ENCODE results near the gene MAP2K6.

MAP2K6 gene

DNA sequence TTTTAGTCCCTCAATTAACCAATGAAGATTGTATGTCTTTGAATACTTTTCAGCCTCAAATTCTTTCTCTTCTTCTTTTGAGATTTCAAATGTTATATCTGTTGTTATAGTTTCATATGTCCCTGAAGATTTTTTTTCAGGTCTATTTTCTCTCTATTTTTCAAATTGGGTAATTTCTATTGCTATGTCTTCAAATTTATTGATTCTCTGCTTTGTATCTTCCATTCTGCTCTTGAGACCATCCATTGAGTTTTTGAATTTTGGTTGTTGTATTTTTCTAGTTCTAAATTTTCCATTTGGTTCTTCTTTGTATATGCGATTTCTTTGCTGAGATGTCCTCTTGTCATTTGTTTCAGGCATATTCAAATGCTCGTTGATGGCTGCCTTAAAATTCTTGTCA lies 26.7 kb downstream of the MAP2K6 start:
- Histone ChIP-seq H3K27me3 (ENCODE audit: control insufficient read depth, insufficient read depth, low read length) (no peaks in the 10 kb centered on the region), H3K27ac (ENCODE audit: low read length) (no peak overlapping the region), H3K4me3 (ENCODE audit: low read length) (no peak overlapping the region), H3K4me1 (ENCODE audit: control insufficient read depth, insufficient read depth, low read length) (no peaks in the 10 kb centered on the region), H3K36me3 (ENCODE audit: control insufficient read depth, insufficient read depth, low read length) (no peaks in the 10 kb centered on the region), H3K9me3 (ENCODE audit: control insufficient read depth, insufficient read depth, low read length) (no peaks in the 10 kb centered on the region)
- WGBS (ENCODE audit: insufficient coverage, insufficient read length) = no CpG with 5 or more reads among the region's 2 CpGs
- DNase-seq (ENCODE audit: low read depth, low spot score) = no peak

DNA sequence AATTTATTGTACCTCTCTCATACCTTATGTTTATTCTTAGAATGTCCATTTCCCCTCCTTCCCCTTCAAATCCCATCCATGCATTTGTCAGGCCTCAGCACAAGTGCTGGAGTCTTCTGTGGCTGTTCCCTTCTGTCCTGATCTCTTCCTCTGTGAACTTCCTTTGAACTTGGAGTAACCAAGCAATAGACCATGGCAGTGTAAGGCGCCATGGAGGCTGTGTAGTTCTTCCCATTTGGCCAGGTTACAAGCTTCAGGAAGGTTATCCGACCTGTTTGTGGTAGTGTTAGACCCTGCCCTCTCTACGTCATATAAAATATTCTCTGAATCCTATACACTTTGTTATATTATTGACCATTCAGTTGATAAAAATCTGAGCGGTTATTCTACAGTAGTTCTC lies 28.6 kb downstream of the MAP2K6 start:
- peaks cover 4% of the 10 kb centered on the region; the same call in 1 of the 2 replicates for H3K4me1 ChIP-seq (ENCODE audit: control insufficient read depth, insufficient read depth, low read length)
- WGBS (ENCODE audit: insufficient coverage, insufficient read length) = no CpG with 5 or more reads among the region's 4 CpGs
- no peaks in the 10 kb centered on the region for H3K27me3 ChIP-seq (ENCODE audit: control insufficient read depth, insufficient read depth, low read length)
- no peak overlapping the region for H3K4me3 ChIP-seq (ENCODE audit: low read length)
- H3K27ac ChIP-seq (ENCODE audit: low read length) = no peak overlapping the region
- no peaks in the 10 kb centered on the region for H3K9me3 ChIP-seq (ENCODE audit: control insufficient read depth, insufficient read depth, low read length)
- no peak for DNase-seq (ENCODE audit: low read depth, low spot score)
- no peaks in the 10 kb centered on the region for H3K36me3 ChIP-seq (ENCODE audit: control insufficient read depth, insufficient read depth, low read length)

DNA sequence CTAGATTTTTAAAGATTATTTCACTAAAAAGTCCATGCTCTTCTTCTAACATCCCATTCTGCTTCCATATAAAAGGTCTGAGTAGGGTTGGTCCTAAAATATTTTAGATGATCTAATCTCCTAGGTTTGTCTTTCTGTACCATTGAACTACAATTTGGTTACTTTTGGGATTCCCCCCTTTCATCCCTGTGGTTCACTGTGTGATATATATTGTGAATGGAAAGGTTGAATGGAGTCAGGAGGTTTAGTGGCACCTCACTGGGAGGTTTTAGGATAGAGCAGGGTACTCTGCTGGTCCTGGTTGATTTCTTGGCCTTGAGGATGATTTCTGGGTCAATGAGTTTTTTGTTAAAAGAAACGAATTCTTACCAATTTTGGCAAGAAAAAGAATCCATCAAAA lies 29.5 kb downstream of the MAP2K6 start:
- no CpG with 5 or more reads among the region's 1 CpG for WGBS (ENCODE audit: insufficient coverage, insufficient read length)
- Histone ChIP-seq H3K4me3 (ENCODE audit: low read length) (no peak overlapping the region), H3K4me1 (ENCODE audit: control insufficient read depth, insufficient read depth, low read length) (peaks cover 4% of the 10 kb centered on the region; the same call in 1 of the 2 replicates), H3K9me3 (ENCODE audit: control insufficient read depth, insufficient read depth, low read length) (no peaks in the 10 kb centered on the region), H3K27ac (ENCODE audit: low read length) (no peak overlapping the region), H3K36me3 (ENCODE audit: control insufficient read depth, insufficient read depth, low read length) (no peaks in the 10 kb centered on the region), H3K27me3 (ENCODE audit: control insufficient read depth, insufficient read depth, low read length) (no peaks in the 10 kb centered on the region)
- DNase-seq (ENCODE audit: low read depth, low spot score) = no peak

DNA sequence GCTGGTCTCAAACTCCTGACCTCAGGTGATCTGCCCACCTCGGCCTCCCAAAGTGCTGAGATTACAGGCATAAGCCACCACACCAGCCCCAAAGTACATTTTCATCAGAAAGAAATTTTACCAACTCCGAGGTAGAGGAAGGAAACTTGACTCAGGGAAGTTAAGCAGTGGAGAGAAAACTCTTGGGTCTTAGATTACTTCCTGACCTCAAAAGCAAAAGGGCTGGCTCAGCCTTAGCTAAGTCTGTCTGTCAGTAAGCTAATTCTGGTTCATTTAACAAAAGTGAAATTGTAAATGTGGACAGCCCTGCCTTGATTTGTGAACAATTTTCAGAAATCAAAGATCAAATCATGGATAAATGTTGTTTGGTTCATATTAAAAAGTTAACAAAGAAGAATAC lies 30.6 kb downstream of the MAP2K6 start:
- no CpG with 5 or more reads among the region's 2 CpGs for WGBS (ENCODE audit: insufficient coverage, insufficient read length)
- Histone ChIP-seq H3K36me3 (ENCODE audit: control insufficient read depth, insufficient read depth, low read length) (no peaks in the 10 kb centered on the region), H3K27ac (ENCODE audit: low read length) (no peak overlapping the region), H3K27me3 (ENCODE audit: control insufficient read depth, insufficient read depth, low read length) (no peaks in the 10 kb centered on the region), H3K4me1 (ENCODE audit: control insufficient read depth, insufficient read depth, low read length) (peaks cover 4% of the 10 kb centered on the region; the same call in 1 of the 2 replicates), H3K4me3 (ENCODE audit: low read length) (no peak overlapping the region), H3K9me3 (ENCODE audit: control insufficient read depth, insufficient read depth, low read length) (no peaks in the 10 kb centered on the region)
- no peak for DNase-seq (ENCODE audit: low read depth, low spot score)

DNA sequence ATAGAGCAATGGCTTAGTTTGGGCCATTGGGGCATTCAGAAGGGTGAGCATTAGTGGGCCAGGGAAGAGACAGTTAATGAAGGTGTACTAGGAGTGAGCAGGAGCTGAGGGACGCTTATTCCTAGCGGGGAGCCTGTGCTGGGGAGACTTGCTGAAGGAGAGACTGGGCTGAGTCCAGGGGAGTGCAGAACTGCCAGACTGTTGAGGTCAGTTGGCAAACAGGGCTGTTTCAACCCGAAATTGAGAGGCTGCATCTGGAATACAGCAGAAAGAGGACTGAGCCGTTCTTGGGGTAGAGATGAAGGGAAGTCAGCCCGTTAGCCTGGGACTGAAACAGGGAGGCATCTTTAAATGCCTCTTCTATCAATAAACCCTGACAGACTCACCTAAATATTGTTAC lies 33.2 kb downstream of the MAP2K6 start:
- peaks cover 9% of the 10 kb centered on the region for H3K4me1 ChIP-seq (ENCODE audit: control insufficient read depth, insufficient read depth, low read length)
- WGBS (ENCODE audit: insufficient coverage, insufficient read length) = no CpG with 5 or more reads among the region's 5 CpGs
- peak overlapping the region; percentile 27 for H3K27ac ChIP-seq (ENCODE audit: low read length)
- H3K36me3 ChIP-seq (ENCODE audit: control insufficient read depth, insufficient read depth, low read length) = no peaks in the 10 kb centered on the region
- DNase-seq (ENCODE audit: low read depth, low spot score) = no peak
- H3K27me3 ChIP-seq (ENCODE audit: control insufficient read depth, insufficient read depth, low read length) = no peaks in the 10 kb centered on the region
- H3K9me3 ChIP-seq (ENCODE audit: control insufficient read depth, insufficient read depth, low read length) = no peaks in the 10 kb centered on the region
- no peak overlapping the region for H3K4me3 ChIP-seq (ENCODE audit: low read length)

DNA sequence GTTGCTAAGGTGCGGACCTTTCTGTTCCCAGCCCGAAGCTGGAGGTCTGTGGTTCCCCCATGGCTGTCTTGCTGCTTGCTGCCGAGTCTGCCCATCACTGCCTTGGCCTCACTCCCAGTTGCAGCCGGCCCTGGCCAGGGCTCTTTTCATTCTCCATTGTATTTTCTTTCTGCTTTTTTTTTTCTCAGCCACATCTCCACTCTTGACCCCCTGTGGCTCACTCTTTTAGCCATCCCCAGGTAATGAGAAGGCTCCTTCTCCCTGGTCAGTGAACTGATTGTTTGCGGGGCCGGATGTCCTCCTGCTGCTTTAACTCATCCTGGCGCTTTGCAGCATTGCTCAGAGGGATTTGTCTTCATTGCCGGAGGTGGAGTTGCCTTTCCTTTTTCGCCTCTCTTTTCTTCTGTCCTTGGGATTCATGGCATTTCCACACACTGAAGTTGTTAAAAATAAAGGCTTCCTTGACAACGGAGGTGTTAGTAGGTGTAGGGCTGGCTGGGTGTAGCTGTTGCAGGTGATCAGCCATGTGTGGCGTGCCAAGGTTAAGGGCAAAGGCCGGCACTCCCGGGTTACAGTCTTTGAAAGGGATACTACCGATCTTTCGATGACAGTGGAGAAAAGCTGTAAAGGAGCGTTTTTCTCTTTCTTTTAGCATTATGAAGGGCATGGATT lies 34.1 kb downstream of the MAP2K6 start:
- Histone ChIP-seq H3K4me1 (ENCODE audit: control insufficient read depth, insufficient read depth, low read length) (peaks cover 9% of the 10 kb centered on the region), H3K4me3 (ENCODE audit: low read length) (peak overlapping the region; percentile 10; the same call in 1 of the 2 replicates), H3K27ac (ENCODE audit: low read length) (peak overlapping the region; percentile 99), H3K9me3 (ENCODE audit: control insufficient read depth, insufficient read depth, low read length) (no peaks in the 10 kb centered on the region), H3K27me3 (ENCODE audit: control insufficient read depth, insufficient read depth, low read length) (no peaks in the 10 kb centered on the region), H3K36me3 (ENCODE audit: control insufficient read depth, insufficient read depth, low read length) (no peaks in the 10 kb centered on the region)
- peak; percentile 89 for DNase-seq (ENCODE audit: low read depth, low spot score)
- WGBS (ENCODE audit: insufficient coverage, insufficient read length) = no CpG with 5 or more reads among the region's 16 CpGs

DNA sequence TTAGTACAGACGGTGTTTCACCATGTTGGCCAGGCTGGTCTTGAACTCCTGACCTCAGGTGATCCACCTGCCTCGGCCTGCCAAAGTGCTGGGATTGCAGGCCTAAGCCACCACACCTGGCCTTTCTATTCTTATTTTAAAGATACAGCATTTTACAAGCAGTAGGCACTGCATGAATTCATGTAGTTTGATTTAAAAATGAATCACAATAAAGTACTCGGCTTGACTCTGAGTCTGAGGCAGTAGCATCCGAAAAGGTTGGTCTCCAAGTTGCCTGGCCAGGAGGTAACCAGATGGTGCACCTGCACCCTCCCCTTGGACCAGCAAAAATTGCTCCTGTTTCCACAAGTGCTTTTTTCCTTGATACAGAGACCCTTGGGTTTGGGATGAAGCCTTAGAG lies 35.6 kb downstream of the MAP2K6 start:
- no peaks in the 10 kb centered on the region for H3K27me3 ChIP-seq (ENCODE audit: control insufficient read depth, insufficient read depth, low read length)
- H3K27ac ChIP-seq (ENCODE audit: low read length) = no peak overlapping the region
- WGBS (ENCODE audit: insufficient coverage, insufficient read length) = no CpG with 5 or more reads among the region's 4 CpGs
- no peak overlapping the region for H3K4me3 ChIP-seq (ENCODE audit: low read length)
- no peak for DNase-seq (ENCODE audit: low read depth, low spot score)
- peaks cover 9% of the 10 kb centered on the region for H3K4me1 ChIP-seq (ENCODE audit: control insufficient read depth, insufficient read depth, low read length)
- H3K9me3 ChIP-seq (ENCODE audit: control insufficient read depth, insufficient read depth, low read length) = no peaks in the 10 kb centered on the region
- no peaks in the 10 kb centered on the region for H3K36me3 ChIP-seq (ENCODE audit: control insufficient read depth, insufficient read depth, low read length)

DNA sequence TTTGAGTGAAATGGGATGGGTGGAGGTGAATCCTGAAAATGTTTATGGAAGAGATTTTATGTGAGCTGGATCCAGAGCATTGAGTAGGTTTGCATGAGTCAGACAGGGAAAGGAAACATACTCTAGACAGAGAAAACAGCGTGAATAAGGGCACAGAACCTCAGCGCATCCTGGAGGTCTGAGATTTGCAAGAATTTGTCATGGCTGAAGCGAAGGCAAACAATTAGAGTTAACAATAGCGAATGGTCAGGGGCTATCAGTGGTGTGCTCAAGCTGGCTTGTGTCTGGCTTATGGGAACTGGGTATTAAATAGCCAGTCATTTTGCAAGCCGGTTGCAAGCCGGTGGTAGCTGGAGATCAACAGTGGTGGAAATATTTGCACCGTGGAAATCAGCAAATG lies 36.4 kb downstream of the MAP2K6 start:
- no peak overlapping the region for H3K27ac ChIP-seq (ENCODE audit: low read length)
- DNase-seq (ENCODE audit: low read depth, low spot score) = no peak
- H3K4me1 ChIP-seq (ENCODE audit: control insufficient read depth, insufficient read depth, low read length) = peaks cover 9% of the 10 kb centered on the region
- no peak overlapping the region for H3K4me3 ChIP-seq (ENCODE audit: low read length)
- no peaks in the 10 kb centered on the region for H3K9me3 ChIP-seq (ENCODE audit: control insufficient read depth, insufficient read depth, low read length)
- H3K36me3 ChIP-seq (ENCODE audit: control insufficient read depth, insufficient read depth, low read length) = no peaks in the 10 kb centered on the region
- no peaks in the 10 kb centered on the region for H3K27me3 ChIP-seq (ENCODE audit: control insufficient read depth, insufficient read depth, low read length)
- no CpG with 5 or more reads among the region's 7 CpGs for WGBS (ENCODE audit: insufficient coverage, insufficient read length)

DNA sequence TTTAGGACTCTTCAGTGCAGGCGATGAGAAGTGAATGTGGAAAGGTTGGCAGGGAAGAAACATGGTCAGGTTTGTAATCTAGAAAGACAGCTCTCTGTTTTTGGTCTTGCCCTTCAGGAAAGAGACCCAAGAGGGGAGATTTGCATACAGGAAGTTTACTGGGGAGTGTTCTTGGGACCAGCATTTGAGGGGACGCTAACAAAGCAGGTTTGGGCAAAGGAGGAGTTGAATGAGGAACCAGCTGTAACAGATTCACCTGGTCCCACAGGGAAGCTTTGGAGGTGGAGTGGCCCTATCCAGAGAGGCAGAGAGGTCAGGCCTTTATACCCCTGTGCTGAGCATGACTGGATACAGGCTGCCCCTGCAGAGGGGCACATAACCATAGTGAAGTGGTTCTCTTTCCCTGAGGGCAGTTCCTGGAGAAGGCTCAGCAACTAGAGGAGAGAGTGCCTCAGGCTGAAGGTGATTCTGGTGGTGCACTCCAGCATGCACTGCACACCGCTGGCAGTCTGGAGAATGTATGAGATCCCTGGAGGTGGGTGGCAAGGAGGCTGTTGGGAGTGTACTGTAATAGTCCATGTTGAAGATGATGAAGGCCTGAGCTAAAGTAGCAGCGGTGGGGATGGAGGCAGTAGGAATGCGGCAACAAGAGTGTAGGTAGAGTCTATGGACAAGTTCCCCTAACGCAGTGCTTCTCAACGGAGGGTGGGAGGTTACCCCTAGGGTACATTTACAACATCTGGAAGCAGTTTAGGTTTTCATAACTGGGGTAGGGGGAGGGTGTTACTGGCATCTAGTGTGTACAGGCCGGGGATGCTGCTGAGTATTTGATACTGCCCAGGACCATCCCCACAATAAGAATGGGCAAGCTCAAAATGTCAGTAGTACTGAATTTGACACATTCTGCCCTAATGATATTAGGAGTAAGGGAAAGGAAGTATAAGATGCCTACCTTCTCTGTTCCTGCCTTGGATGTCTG lies 37.2 kb downstream of the MAP2K6 start:
- no peak for DNase-seq (ENCODE audit: low read depth, low spot score)
- no peaks in the 10 kb centered on the region for H3K36me3 ChIP-seq (ENCODE audit: control insufficient read depth, insufficient read depth, low read length)
- no peaks in the 10 kb centered on the region for H3K9me3 ChIP-seq (ENCODE audit: control insufficient read depth, insufficient read depth, low read length)
- H3K27ac ChIP-seq (ENCODE audit: low read length) = peak overlapping the region; percentile 65
- no CpG with 5 or more reads among the region's 8 CpGs for WGBS (ENCODE audit: insufficient coverage, insufficient read length)
- no peaks in the 10 kb centered on the region for H3K27me3 ChIP-seq (ENCODE audit: control insufficient read depth, insufficient read depth, low read length)
- H3K4me3 ChIP-seq (ENCODE audit: low read length) = no peak overlapping the region
- H3K4me1 ChIP-seq (ENCODE audit: control insufficient read depth, insufficient read depth, low read length) = peaks cover 9% of the 10 kb centered on the region

DNA sequence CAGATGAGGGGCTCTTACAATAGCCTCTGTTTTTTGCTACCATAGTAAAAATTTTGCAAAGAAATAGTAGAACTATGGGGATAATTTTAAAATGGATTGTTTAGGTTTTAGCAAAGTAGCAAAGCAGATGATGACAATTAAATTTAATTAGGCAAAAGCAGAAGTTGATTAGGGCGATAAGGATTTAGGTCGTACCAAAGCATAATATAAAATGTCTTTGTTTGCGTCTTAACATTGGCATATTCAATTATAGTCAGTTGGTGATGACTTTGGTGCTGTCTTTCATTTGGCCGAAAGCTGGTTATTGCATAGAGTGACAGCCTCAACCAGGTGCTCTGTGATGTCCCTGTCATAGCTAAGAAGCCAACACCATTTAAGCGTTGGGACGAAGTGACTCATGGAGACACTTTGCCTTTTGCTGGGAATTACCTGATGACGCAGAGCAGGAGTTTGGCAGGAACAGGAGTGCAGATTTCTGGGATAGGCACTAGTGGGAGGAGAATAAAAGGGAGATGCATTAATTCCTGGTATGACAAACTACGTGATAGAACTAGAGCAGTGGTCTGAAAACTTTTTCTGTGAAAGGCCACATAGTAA lies 38.3 kb downstream of the MAP2K6 start:
- no peak overlapping the region for H3K4me3 ChIP-seq (ENCODE audit: low read length)
- no peak for DNase-seq (ENCODE audit: low read depth, low spot score)
- no peaks in the 10 kb centered on the region for H3K27me3 ChIP-seq (ENCODE audit: control insufficient read depth, insufficient read depth, low read length)
- no peaks in the 10 kb centered on the region for H3K36me3 ChIP-seq (ENCODE audit: control insufficient read depth, insufficient read depth, low read length)
- 100% methylated on average over 1 of the region's 8 CpGs for WGBS (ENCODE audit: insufficient coverage, insufficient read length)
- H3K9me3 ChIP-seq (ENCODE audit: control insufficient read depth, insufficient read depth, low read length) = no peaks in the 10 kb centered on the region
- peaks cover 6% of the 10 kb centered on the region for H3K4me1 ChIP-seq (ENCODE audit: control insufficient read depth, insufficient read depth, low read length)
- H3K27ac ChIP-seq (ENCODE audit: low read length) = no peak overlapping the region
